Measurements from ENCODE around the gene CDH4. TPM values are rescaled to one million over a fixed set of nuclear protein-coding genes. Genes with fewer than 3 reads are reported as not detected.

Gene CDH4
- total and polyA plus RNA-seq, 2 of the 13 experiments (the other 11 are each of a cell fraction or from before 2014, with no cell fraction given): not detected

- Histone ChIP-seq H3K9ac (ENCODE audit: insufficient read depth, low read depth, low read length) (no peak overlapping the region), H4K20me1 (ENCODE audit: insufficient read depth, low read length) (no peaks in the 10 kb centered on the region), H3K27ac (ENCODE audit: extremely low read length, insufficient read depth, low read length) (no peak overlapping the region), H3K27me3 (ENCODE audit: control insufficient read depth in 1 of 2, insufficient read depth in 2 of 2, low read length in 2 of 2) (peaks cover 7 to 30% of the 10 kb centered on the region in 2 experiments; a peak in 3 of 5 replicates), H2AFZ (ENCODE audit: low read length) (no peak overlapping the region), H3K36me3 (replicated peaks in 1 of 2; ENCODE audit: control insufficient read depth in 1 of 2, insufficient read depth in 2 of 2, low read length in 2 of 2) (no peaks in the 10 kb centered on the region), H3K4me1 (ENCODE audit: insufficient read depth, low read length) (peaks cover 18% of the 10 kb centered on the region), H3K9me3 (ENCODE audit: low read length) (no peaks in the 10 kb centered on the region), H3K4me3 (replicated peaks in 1 of 3; ENCODE audit: insufficient read depth in 1 of 3, low read depth in 2 of 3, low read length in 3 of 3) (no peak overlapping the region), H3K4me2 (ENCODE audit: low read depth, low read length) (no peak overlapping the region), H3K79me2 (ENCODE audit: insufficient read depth, low read length) (no peaks in the 10 kb centered on the region)
- intact Hi-C loops (cut with micrococcal nuclease; ENCODE audit: unreplicated experiment): no loop called here
- in situ Hi-C loops (cut with HindIII; ENCODE audit: extremely low pct_ligation_motif_present, low pct_unique_long_range_greater_than_20kb): no loop called here
- ChIA-PET CTCF (ENCODE audit: low intra/inter-chr PET ratio, low total read pairs) (no interaction called here), POLR2A (no interaction called here)
- DNase-seq (ENCODE audit: low spot score): no peak
- FAIRE-seq: no peak
- TF ChIP-seq DNMT1 (CRISPR knock-in tag; IDR thresholded peaks at IDR 0.05): no peak
- TF ChIP-seq NFKB2 (CRISPR knock-in tag; IDR thresholded peaks at IDR 0.05; ENCODE audit: borderline replicate concordance): no peak
- no peak for TF ChIP-seq SMARCC2 (IDR thresholded peaks at IDR 0.05)
- TF ChIP-seq HNF4G (IDR thresholded peaks at IDR 0.05; ENCODE audit: borderline replicate concordance, low read depth, low read length): no peak
- no peak for TF ChIP-seq HNF4G (CRISPR knock-in tag; IDR thresholded peaks at IDR 0.05; ENCODE audit: borderline replicate concordance, low read depth)
- TF ChIP-seq ZNF850 (CRISPR knock-in tag; conservative IDR thresholded peaks at IDR 0.05): no peak
- TF ChIP-seq ZEB1 (IDR thresholded peaks at IDR 0.05; ENCODE audit: insufficient replicate concordance, low read depth): no peak
- TF ChIP-seq POLR2AphosphoS2 (IDR thresholded peaks at IDR 0.05; ENCODE audit: low read depth, low read length): no peak
- TF ChIP-seq ATF7-NPFF (CRISPR knock-in tag; IDR thresholded peaks at IDR 0.05; ENCODE audit: low read depth): no peak
- TF ChIP-seq JUND (CRISPR knock-in tag; IDR thresholded peaks at IDR 0.05): no peak
- no peak for TF ChIP-seq ZNF136 (CRISPR knock-in tag; IDR thresholded peaks at IDR 0.05; ENCODE audit: low read depth)
- TF ChIP-seq SNAI1 (CRISPR knock-in tag; IDR thresholded peaks at IDR 0.05; ENCODE audit: borderline replicate concordance): no peak
- no peak for TF ChIP-seq NR3C1 (CRISPR knock-in tag; IDR thresholded peaks at IDR 0.05)
- no peak for TF ChIP-seq ZNF644 (CRISPR knock-in tag; IDR thresholded peaks at IDR 0.05; ENCODE audit: low read depth)
- no peak for ATAC-seq
- no TSS peak for BruUV-seq (replicated peaks)
- 32% methylated on average over 15 of the region's 15 CpGs for WGBS (ENCODE audit: low lambda C conversion rate)
These were observed 330.3 kb downstream of the CDH4 start for GRCh38 chr20:61582196-61582923.

Data from HepG2 (cell line).